Measurements from ENCODE around the gene PCDH18.

Gene PCDH18

DNA sequence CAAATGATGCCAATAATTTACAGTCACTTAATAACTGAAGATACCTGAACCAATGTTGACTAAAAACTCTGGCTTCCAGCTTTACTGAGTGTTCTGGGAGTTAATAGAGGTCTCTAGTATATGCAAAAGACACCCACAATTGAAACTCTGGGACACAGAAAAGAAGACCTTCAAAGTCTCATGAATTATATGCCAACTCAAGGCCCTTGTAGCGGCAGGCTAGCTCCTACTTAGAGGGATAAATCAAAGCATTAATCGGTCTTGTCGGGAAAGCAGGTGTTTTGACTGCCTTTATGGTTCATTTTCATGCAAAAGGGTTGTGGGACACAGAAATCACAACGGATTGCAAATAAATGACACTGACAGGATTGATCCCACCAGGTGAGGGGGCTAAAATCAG lies 55.9 kb downstream of the PCDH18 start:
- no peak for DNase-seq
- in situ Hi-C loops (cut with HindIII; ENCODE audit: low pct_ligation_motif_present, low pct_unique_long_range_greater_than_20kb, low sequenced_read_pairs) = no loop called here

DNA sequence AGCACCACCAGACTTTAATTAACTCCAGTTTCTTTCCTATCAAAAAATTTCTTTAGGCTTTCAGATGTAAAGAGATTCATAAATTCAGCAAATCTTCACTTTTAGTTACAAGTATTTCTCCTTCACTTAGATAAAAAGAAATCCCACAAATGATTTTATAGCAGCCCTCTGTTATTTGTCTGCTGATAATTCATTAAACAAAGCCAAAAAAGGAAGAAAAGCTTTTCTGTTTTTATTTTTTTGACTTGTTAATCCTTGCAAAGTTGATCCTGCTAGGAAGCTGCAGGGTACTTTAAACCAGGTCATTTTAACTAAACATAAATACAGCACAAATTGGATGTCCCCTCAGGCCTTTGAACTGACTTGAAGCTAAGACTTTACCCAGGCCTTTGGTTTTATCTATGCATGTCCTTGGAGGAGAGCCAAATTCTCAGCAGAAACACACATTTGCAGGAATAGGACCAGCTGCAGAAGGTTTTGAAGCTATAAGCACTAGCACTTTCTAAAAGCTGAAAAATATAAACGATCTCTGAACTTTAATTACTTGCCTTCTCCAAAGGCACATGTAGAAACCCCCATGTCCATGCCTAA lies 57.5 kb downstream of the PCDH18 start:
- no peak for DNase-seq
- in situ Hi-C loops (cut with HindIII; ENCODE audit: low pct_ligation_motif_present, low pct_unique_long_range_greater_than_20kb, low sequenced_read_pairs) = no loop called here

DNA sequence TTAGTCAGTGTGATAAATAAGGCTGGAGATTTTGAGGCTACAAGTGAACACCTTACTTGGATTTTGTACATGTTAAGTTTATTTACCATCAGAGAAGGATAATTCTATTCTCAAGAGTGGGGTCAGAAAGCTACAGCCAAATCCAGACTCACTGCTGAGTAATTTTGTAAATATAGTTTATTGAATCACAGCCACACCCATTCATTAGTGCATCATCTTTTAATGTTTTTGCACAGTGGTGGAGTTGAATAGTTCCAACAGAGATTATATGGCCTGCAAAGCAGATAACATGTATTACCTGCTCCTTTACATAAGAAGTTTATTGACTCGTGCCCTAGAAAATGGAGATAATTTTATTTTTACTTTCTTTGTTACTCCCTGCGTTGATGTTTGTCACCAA lies 60.4 kb downstream of the PCDH18 start:
- in situ Hi-C loops (cut with HindIII; ENCODE audit: low pct_ligation_motif_present, low pct_unique_long_range_greater_than_20kb, low sequenced_read_pairs) = no loop called here
- no peak for DNase-seq

DNA sequence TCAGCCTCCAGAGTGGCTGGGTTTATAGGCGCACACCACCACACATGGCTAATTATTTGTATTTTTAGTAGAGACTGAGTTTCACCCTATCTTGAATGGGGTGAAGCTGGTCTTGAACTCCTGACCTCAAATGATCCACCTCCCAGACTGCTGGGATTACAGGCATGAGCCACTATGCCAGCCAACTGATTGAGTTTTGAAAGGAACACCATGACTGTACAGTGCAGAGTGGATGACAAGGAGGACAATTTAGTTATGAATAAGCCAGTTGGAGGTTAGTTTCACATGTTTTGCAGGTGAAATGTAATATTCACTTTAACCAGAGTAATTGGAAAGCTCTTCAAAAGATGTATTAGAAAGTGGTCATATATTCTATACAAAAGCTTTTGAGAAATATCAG lies 60.8 kb downstream of the PCDH18 start:
- no peak for DNase-seq
- in situ Hi-C loops (cut with HindIII; ENCODE audit: low pct_ligation_motif_present, low pct_unique_long_range_greater_than_20kb, low sequenced_read_pairs) = no loop called here

DNA sequence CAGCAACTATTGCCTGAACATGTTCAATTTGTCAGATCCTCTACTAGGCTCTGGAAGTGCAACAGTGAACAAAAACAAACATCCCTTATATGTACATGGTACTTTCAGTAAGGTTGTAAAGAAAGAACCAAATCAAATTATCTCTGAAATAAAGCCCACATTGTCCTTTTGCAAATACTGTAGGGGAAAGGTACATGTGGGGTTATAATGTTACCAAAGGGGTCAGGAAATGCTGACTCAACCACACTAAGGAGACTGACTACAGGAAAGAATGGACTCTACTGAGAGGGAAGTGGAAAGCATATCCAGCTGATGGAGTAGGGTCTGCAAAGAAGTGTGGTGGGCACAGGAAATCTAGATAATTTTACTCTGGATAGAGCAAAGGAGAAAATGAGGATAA lies 61.5 kb downstream of the PCDH18 start:
- in situ Hi-C loops (cut with HindIII; ENCODE audit: low pct_ligation_motif_present, low pct_unique_long_range_greater_than_20kb, low sequenced_read_pairs) = no loop called here
- DNase-seq = no peak
